Measurements from ENCODE around the gene ATE1. TPM values are rescaled to one million over a fixed set of nuclear protein-coding genes. Genes with fewer than 3 reads are reported as not detected.

The ATE1 gene
- total and polyA plus RNA-seq, 2 donors (not counting 1 experiment from before 2014, with no cell fraction given), result 8.2 to 32.0 TPM

DNA sequence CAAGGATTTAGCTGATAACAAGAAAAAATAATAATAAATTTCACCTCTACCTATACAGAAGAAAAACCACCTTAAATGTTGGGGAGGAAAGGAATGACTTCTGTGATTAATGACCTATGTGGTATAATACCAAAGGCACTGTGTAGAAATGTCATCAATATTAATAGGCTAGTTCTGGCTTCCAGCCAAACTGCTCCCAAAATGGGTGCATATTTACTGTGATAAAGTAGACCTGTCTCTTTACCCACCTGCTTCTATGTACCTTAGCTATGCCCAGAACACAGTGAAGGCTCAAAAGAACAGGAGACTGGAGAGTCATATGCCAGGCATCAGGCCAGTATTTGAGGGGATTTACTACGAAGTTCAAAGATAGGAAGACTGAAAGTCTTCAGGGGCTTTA, 76.0 kb downstream of the ATE1 start:
- POLR2A ChIA-PET, result no interaction called here
- DNase-seq (no peak), ATAC-seq (ENCODE audit: low read depth) (no peak)
- Histone ChIP-seq H3K79me2 (ENCODE audit: control insufficient read depth, insufficient read depth, low read length) (no peaks in the 10 kb centered on the region), H3K27ac (ENCODE audit: low read length in 2 of 2) (no peak overlapping the region), H3K4me1 (ENCODE audit: control insufficient read depth in 2 of 2, insufficient read depth in 2 of 2, low read length in 2 of 2) (no peaks in the 10 kb centered on the region), H3K27me3 (replicated peaks in 1 of 4; ENCODE audit: control extremely low read depth in 1 of 4, control insufficient read depth in 3 of 4, insufficient read depth in 4 of 4, low read length in 3 of 4) (no peaks in the 10 kb centered on the region), H3K9ac (ENCODE audit: low read length) (no peak overlapping the region), H3K9me3 (ENCODE audit: control extremely low read depth in 1 of 3, control insufficient read depth in 2 of 3, insufficient read depth in 1 of 3, low read length in 2 of 3) (peaks cover 0 to 3% (median 0%) of the 10 kb centered on the region in 3 donors), H3K36me3 (replicated peaks in 1 of 2; ENCODE audit: control extremely low read depth in 1 of 2, control insufficient read depth in 1 of 2, extremely low read depth in 1 of 2, insufficient read depth in 2 of 2, low read length in 1 of 2) (peaks cover 0 to 1% of the 10 kb centered on the region in 2 experiments), H3K4me3 (ENCODE audit: control extremely low read depth in 1 of 5, extremely low read depth in 1 of 5, insufficient read depth in 1 of 5, low read depth in 2 of 5, low read length in 4 of 5) (no peak overlapping the region), H3K4me2 (replicated peaks; ENCODE audit: low read depth, low read length, poor library complexity, severe bottlenecking) (no peak overlapping the region), H2AFZ (ENCODE audit: insufficient read depth, low read depth, low read length, poor library complexity, severe bottlenecking) (no peak overlapping the region), H4K20me1 (ENCODE audit: control insufficient read depth, insufficient read depth, low read length, poor library complexity, severe bottlenecking) (no peaks in the 10 kb centered on the region)
- TF ChIP-seq EZH2 (IDR thresholded peaks at IDR 0.05; ENCODE audit: borderline replicate concordance, insufficient read depth, low read depth, low read length, poor library complexity, severe bottlenecking), result no peak
- TF ChIP-seq, protein P1, sequence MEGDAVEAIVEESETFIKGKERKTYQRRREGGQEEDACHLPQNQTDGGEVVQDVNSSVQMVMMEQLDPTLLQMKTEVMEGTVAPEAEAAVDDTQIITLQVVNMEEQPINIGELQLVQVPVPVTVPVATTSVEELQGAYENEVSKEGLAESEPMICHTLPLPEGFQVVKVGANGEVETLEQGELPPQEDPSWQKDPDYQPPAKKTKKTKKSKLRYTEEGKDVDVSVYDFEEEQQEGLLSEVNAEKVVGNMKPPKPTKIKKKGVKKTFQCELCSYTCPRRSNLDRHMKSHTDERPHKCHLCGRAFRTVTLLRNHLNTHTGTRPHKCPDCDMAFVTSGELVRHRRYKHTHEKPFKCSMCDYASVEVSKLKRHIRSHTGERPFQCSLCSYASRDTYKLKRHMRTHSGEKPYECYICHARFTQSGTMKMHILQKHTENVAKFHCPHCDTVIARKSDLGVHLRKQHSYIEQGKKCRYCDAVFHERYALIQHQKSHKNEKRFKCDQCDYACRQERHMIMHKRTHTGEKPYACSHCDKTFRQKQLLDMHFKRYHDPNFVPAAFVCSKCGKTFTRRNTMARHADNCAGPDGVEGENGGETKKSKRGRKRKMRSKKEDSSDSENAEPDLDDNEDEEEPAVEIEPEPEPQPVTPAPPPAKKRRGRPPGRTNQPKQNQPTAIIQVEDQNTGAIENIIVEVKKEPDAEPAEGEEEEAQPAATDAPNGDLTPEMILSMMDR (IDR thresholded peaks at IDR 0.05), result no peak
- Mint-ChIP-seq H3K9me3 (ENCODE audit: insufficient read depth) (no peaks in the 10 kb centered on the region), H3K4me3 (no peak overlapping the region), H3K4me1 (no peaks in the 10 kb centered on the region), H3K27ac (no peak overlapping the region), H3K27me3 (no peaks in the 10 kb centered on the region)
- intact Hi-C loops (cut with micrococcal nuclease), result no loop called here
- CTCF ChIA-PET, result no interaction called here
- no CpG with 5 or more reads among the region's 1 CpG for WGBS (ENCODE audit: insufficient coverage)

DNA sequence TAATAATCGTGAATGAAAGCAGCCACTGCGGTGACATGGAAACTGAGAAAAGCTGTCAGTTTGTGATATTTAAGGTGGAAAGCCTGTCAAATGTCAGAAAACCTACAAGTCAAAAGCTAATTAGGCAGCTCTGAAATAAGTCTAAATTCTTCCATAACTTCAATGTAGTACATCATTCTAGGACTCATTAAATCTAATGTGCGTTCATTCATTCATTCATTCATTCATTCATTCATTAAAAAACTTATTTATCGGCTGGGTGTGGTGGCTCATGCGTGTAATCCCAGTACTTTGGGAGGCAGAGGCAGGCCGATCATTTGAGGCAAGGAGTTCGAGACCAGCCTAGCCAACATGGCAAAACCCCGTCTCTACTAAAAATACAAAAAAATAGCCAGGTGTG, 79.7 kb downstream of the ATE1 start:
- Histone ChIP-seq H3K4me1 (ENCODE audit: control insufficient read depth in 2 of 2, insufficient read depth in 2 of 2, low read length in 2 of 2) (no peaks in the 10 kb centered on the region), H3K27ac (ENCODE audit: low read length in 2 of 2) (no peak overlapping the region), H3K9ac (ENCODE audit: low read length) (no peak overlapping the region), H3K79me2 (ENCODE audit: control insufficient read depth, insufficient read depth, low read length) (no peaks in the 10 kb centered on the region), H3K36me3 (replicated peaks in 1 of 2; ENCODE audit: control extremely low read depth in 1 of 2, control insufficient read depth in 1 of 2, extremely low read depth in 1 of 2, insufficient read depth in 2 of 2, low read length in 1 of 2) (peaks cover 6 to 7% of the 10 kb centered on the region in 2 experiments), H2AFZ (ENCODE audit: insufficient read depth, low read depth, low read length, poor library complexity, severe bottlenecking) (no peak overlapping the region), H4K20me1 (ENCODE audit: control insufficient read depth, insufficient read depth, low read length, poor library complexity, severe bottlenecking) (no peaks in the 10 kb centered on the region), H3K4me2 (replicated peaks; ENCODE audit: low read depth, low read length, poor library complexity, severe bottlenecking) (no peak overlapping the region), H3K27me3 (replicated peaks in 1 of 4; ENCODE audit: control extremely low read depth in 1 of 4, control insufficient read depth in 3 of 4, insufficient read depth in 4 of 4, low read length in 3 of 4) (no peaks in the 10 kb centered on the region), H3K4me3 (ENCODE audit: control extremely low read depth in 1 of 5, extremely low read depth in 1 of 5, insufficient read depth in 1 of 5, low read depth in 2 of 5, low read length in 4 of 5) (no peak overlapping the region), H3K9me3 (ENCODE audit: control extremely low read depth in 1 of 3, control insufficient read depth in 2 of 3, insufficient read depth in 1 of 3, low read length in 2 of 3) (peaks cover 0 to 5% (median 3%) of the 10 kb centered on the region in 3 donors)
- DNase-seq (no peak), ATAC-seq (ENCODE audit: low read depth) (no peak)
- POLR2A ChIA-PET, result no interaction called here
- no peak overlapping the region for H3K27ac Mint-ChIP-seq
- intact Hi-C loops (cut with micrococcal nuclease), result no loop called here
- H3K4me3 Mint-ChIP-seq, result no peak overlapping the region
- no peaks in the 10 kb centered on the region for H3K4me1 Mint-ChIP-seq
- no peaks in the 10 kb centered on the region for H3K27me3 Mint-ChIP-seq
- CTCF ChIA-PET, result no interaction called here
- TF ChIP-seq, protein P1 (IDR thresholded peaks at IDR 0.05), result no peak
- no peak for TF ChIP-seq EZH2 (IDR thresholded peaks at IDR 0.05; ENCODE audit: borderline replicate concordance, insufficient read depth, low read depth, low read length, poor library complexity, severe bottlenecking)
- peaks cover 6% of the 10 kb centered on the region for H3K9me3 Mint-ChIP-seq (ENCODE audit: insufficient read depth)
- 100% methylated on average over 1 of the region's 8 CpGs for WGBS (ENCODE audit: insufficient coverage)

Measured in B cell (primary cell).